Left kidney (tissue), 2 donors: ENCODE measurements around the gene INPP4B. TPM values are rescaled to one million over a fixed set of nuclear protein-coding genes. Genes with fewer than 3 reads are reported as not detected.
A peak's percentile ranks its signal among the peaks of the same experiment; 100 is the strongest.

Experiments
- DNase-seq: peaks from one replicate; pipeline ENCODE4 v3.0.0-alpha.2; 2013
- polyA plus RNA-seq: library from polyadenylated mRNA; unstranded; fragments of 120-200 nt; gene quantifications from one replicate; pipeline ENCODE4 v1.2.1, GENCODE V29; 2013; ENCODE audit not compliant: insufficient read length

Gene INPP4B
- polyA plus RNA-seq, 1 donor, result 8.4 TPM

DNA sequence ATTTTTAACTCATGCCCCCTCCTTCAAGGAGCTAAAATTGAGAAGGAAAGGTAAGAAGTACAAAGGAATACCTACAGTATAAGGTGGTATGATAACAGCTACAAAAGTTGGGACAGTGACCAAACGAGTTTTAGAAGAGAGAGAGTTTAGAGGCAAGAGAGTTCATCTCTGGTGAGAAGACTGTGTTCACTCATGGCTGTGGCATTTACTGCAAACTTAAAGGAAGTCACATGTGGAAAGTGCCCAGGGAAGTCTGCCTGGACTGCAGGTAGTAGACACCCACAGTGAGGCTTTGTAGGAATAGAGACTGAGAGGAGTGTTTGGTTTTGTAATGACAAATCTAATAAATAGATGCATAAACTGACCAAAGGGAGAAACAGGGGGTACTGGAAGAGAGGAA is 716.2 kb downstream of the INPP4B start:
- no peak for DNase-seq

DNA sequence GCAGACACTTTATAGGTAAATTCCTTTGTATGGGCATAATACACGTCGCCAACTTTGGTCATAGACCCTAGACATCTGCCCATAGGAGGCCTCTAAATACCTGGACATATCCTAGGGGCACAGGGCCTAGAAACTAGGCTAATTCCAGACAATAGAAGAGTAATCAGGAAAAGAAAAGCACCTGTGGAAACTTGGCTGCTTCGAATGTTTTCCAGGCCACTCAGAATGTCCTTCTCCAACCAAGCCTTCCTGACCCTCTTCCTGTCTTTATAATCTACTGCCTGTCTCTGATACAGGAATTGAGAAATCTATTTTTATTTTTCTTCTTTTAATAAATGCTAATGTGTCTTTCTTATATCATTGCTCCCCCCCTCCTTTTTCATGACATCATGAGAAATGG is 716.6 kb downstream of the INPP4B start:
- no peak for DNase-seq

- peak; percentile 32 for DNase-seq
Observed at GRCh38 chr4:142128529-142128928, 717.6 kb downstream of the INPP4B start.

DNA sequence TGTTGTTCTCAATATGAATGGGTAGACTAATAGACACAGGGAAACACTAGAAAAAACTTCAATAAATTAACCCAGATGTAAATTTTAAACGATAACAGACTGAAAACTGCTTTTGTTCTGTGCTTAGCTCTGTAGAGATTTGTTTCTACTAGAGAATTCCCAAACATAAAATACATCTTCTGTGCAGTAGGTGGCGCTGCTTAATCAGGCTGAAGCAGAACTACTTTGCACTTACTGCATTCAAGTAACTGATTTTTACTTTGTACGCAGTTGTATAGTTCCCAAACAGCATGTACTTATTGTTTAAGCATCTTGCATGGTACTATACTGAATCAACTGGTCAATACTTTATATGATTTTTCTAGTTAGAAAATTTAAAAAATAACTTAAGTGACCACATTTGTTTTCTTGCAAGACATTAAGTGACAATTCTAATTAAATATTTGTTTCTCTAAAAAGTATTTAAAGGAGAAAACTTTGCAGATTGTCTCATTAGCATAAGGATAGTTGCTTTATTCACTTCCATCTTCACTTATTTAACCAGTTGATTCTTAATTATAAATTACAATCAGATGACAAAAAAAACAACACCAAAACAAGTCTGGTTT is 719.1 kb downstream of the INPP4B start:
- peak; percentile 77 for DNase-seq

- DNase-seq, result no peak
Observed at GRCh38 chr4:142124874-142125273, 721.2 kb downstream of the INPP4B start.

DNA sequence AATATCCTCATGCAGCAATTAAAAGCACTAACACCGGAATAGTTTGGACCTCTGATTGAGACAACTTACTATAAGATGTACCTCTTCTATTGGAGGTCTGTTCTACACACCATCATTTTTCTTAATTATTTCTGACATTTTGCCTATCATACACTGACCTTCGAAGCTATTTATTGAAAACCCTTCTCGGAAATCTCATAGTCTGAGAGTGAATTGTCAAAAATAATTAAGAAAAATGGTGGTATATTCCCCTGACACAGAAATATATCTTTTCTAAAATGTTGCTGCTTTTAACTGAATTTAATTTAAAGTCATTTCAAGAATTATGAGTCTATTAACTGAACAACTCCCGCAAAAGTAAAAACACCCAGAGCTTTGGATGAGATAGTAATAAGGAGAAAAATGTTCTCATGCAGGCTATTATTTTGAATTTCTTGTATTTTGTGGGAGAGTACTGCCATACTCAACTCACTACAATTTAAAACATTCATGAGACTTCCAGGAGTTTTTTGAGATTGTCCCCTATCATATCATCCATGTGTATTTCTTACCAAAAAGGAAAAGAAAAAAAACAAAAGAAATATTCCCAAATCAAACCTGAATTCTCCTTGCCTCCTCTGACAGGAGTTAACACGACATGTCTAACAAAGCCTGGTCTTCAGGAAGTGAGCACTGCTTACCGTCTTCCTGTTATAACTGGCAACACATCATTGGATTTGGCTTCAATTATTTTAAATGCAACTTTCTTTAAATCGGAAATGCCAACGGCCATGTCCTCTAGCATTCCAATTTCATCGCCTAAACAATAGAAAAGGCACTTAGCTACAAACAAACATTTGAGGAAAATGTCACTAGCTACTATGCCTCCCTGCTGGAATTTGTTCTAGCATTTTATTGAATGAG is 724.4 kb downstream of the INPP4B start:
- DNase-seq, result no peak

DNA sequence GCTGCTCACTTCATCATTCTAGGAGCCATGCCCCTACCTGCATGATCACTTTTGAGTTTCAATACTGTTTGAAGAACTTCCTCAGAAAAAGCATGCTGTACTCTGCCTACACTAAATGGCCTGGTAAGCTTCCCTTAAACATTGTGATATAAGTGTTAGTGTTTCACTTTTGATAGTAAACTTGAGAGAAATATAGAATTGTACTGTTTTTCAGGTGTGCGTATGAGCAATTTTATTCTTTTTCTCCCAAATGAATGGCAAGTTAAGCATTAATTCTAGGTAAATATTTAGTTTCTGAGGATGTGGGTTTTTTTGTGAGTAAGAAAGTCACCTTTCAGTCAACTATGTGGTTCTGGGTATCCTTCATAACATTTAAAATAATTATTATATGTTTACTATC is 725.2 kb downstream of the INPP4B start:
- DNase-seq, result no peak

- DNase-seq, result no peak
Observed at GRCh38 chr4:142112451-142112850, 733.6 kb downstream of the INPP4B start.

- DNase-seq, result no peak
Observed at GRCh38 chr4:142110136-142110535, 736.0 kb downstream of the INPP4B start.

DNA sequence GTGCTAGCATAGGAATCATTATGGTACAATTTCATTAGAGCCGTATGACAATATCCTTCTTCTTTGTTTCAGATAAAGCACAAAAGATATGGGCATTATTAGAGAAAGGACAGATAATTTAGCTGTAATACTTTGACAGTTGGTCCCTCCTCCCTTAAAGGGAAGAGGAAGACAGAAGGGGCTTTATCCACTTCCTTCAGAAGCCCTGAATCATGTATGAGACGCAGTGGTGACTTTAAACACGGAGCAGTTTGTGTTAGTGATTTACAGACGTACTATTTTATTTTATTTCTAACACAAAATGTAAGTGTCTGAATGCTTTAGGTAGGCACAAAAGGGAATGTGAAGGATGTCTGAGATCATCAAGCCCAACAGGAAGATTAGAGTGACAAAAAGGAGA is 742.1 kb downstream of the INPP4B start:
- DNase-seq, result no peak

DNA sequence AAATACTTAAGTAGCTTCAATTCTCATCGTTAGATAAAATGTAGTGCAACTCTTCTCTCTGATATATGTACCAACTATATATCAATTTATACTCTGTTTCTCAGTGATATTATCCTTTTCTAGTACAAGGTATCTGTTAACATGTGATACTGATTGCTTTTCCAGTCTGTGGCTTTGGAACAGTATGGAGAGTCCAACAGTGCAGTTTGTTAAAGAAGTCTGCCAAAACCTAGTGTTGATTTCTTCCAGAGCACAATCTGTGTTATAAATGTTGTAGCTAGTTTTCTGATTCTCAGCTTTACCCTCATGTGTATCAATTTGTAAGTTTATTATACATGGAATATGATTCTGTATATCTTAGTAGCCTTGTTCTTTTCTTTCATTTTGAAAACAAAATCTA is 744.7 kb downstream of the INPP4B start:
- no peak for DNase-seq

DNA sequence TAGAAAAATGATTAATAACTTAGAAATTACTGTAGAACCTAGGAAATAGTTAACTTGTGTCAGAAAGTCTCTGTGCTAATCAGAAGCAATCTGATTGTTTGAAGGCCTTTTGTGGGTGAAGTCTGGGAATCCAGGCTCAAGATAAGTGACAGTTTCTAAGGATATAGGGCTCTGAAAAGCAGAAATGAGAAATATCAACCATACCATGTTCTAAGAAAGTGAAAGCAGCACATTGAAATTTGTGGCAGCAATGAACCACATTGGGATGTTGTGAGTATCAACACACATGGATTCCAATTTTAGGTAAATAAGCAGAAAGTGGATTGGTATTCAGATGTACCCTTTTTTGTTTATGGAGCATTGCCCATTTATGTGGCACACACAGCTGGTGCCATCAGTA is 745.2 kb downstream of the INPP4B start:
- no peak for DNase-seq

DNA sequence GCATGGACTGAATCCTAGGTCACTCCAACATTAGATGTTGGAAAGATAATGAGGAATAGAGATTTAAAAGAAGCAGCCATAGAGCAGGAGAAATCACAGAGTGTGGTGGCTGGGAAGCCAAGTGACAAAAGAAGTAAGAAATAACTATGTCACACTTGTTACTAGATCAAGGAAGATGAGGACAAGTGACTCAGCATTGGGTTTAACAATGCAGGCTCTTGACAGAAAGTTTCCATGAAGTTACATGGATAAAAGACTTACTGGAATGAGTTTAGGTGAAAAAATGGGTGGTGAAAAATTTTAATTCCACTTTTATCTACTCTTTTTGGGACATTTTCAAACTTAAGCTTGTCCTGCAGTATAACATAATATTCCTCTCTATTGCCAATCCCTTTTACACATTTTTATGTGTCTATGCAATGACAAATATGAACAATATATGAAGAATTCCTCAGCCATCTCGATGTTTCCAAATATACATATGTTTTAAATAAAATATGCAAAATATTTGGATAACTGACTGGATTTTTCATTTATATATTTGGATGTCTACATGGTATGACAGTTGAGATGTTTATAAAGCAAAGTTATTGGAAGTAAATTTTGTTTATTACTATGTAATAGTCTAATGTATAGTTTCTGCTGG is 747.1 kb downstream of the INPP4B start:
- no peak for DNase-seq

DNA sequence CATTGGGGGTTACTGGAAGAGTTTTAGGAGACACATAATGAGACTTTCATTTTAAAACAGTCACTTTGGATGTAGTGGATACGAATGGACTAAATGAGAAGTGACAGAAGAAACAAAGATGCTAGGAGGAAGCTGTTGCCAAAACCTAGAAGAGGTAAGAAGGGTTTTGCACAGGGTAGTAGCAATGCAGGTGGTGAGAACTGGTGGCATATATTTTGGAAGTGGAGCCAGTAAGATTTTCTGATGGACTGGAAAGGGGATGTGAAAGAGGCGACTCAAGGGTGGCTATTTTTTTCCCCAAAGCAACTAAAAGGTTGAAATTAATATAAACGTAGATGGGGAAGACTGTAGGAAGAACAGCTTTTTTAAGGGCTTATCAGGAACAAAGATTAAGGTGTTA is 747.7 kb downstream of the INPP4B start:
- DNase-seq, result no peak

DNA sequence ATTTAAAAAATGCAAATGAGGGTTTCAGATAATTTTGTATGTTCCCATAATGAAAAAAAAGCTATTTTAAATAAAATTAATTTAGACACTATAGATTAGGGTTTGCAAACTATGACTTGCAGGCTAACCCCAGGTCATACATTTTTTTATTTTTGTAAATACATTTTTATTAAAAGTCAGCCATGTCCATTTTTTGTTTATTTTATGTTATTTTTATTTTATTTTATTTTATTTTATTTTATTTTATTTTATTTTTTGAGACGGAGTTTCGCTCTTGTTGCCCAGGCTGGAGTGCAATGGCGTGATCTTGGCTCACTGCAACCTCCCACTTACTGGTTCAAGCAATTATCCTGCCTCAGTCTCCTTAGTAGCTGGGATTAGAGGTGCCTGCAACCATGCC is 749.1 kb downstream of the INPP4B start:
- DNase-seq, result no peak

DNA sequence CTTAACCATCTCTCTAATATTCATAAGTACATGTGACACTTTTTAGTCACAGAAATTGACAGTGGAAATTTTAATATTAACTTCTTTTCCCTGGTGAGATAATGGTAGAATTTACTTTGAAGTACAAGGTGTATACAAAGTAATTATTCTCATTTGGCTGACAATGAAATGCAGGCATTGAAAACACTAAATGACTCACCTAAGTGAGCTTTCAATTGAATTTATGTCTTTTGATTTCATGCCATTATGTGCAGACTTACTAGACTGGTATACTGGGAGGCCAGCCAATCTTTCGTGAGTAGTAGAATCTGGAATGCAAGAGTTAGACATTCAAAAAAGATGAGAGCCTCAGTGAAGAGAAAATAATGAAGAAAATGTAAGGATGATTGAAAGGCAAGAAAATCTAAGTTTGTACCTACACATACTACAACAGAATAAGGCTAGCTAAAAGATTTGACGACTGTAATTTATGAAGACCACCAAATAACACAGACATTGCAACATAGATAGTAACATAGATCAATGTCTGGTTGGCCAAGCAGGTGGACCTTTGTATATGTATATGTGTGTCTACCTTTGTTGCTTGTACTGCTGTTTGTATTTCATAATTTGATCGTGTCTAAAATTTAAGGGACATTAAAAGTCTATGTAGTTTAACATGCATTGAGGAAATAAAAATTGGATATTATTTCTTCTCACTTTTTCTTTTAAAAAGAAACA is 750.1 kb downstream of the INPP4B start:
- DNase-seq, result no peak

DNA sequence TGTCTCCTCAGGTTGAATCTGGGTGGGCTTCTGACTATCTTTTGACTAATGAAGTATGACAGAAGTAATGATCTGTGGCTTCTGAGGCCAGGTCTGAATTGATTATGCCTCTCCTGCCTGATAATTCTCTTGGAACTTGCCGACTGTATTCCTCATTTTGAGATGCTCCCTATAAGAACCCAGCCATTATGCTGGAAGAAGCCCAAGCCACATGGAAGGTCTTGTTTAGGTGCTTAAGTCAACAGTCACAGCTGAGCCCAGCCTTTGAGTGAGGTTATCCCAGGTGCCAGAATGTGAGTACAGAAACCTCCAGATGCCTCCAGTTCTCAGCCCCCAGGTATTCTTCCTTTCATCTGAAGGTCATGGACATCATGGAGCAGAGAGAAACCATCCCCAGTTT is 753.2 kb downstream of the INPP4B start:
- DNase-seq, result no peak

- DNase-seq, result no peak
Observed at GRCh38 chr4:142091691-142092182, 754.4 kb downstream of the INPP4B start.

DNA sequence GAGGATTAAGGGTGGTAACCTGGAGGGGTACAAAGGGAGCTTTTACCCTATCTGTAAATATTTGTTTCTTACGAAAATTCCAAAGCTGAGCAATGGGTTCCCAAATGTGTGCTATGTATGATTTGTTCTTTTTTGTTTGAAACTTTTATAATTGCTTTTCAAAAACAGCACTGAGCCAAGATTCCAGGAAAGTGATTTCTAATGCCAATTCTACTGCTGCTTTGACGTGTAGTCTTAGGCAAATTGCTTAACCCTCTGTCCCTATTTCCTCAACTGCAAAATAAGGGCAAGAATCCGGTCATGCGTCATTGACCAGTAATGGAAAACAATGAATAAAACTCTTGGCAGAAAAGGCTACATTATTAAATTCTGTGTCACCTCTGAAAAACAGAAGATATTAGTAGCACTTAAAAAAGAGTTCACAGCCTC is 755.0 kb downstream of the INPP4B start:
- no peak for DNase-seq

- no peak for DNase-seq
Observed at GRCh38 chr4:142088906-142089305, 757.2 kb downstream of the INPP4B start.

DNA sequence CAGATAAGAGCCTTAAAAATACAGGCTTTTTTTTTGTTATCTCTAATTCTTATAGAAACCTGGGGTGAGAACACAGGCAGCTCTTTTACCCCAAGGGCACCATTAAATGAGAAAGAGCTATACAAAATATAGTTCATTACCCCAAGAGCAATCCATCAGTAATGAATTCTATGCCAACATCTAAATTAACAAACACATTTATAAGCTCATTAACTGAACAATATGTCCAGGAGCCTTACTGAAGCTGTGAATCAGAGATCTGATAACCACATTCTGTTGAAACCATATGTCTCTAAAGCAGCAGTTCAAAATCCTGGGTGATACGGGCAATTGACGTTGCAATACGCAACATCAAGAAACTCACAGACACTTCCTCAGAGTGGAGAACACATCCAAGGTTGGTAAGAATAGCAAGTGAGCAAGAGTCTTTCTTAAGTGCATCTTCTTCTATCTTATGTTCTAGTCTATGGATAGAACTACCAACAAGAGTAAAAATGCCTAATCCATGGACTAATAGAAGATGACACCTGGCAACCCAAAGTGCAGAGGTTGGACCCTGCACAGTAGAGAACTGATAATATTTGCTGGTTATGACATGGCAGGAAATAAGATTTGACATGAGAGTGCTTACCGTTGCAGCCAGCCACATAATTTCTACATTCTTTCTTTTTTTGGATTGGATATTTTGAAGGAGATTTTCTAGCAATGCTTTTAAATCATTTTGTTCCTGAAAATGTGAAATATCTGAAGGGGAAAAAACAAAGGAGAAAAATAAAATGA is 760.4 kb downstream of the INPP4B start:
- no peak for DNase-seq

- DNase-seq, result no peak
Observed at GRCh38 chr4:142083264-142083663, 762.8 kb downstream of the INPP4B start.
